ENCODE results near the gene PIGS. TPM values are rescaled to one million over a fixed set of nuclear protein-coding genes. Genes with fewer than 3 reads are reported as not detected.

PIGS gene
- polyA plus RNA-seq, 3 donors, result 59.4 to 87.5 (median 84.9) TPM

- H3K4me2 ChIP-seq (replicated peaks; ENCODE audit: extremely low read depth, low read length, poor library complexity, severe bottlenecking), result peak overlapping the region; percentile 92
- no peak for TF ChIP-seq CTCF (IDR thresholded peaks at IDR 0.05)
- peaks cover 57 to 62% of the 10 kb centered on the region in 2 donors for H3K4me1 ChIP-seq (ENCODE audit: control insufficient read depth in 1 of 2, insufficient read depth in 2 of 2, low read length in 2 of 2)
- peak overlapping the region; percentile 73 for H2AFZ ChIP-seq (ENCODE audit: insufficient read depth, low read depth, low read length, poor library complexity, severe bottlenecking)
- H3K9ac ChIP-seq (ENCODE audit: insufficient read depth, low read length, poor library complexity, severe bottlenecking), result peak overlapping the region; percentile 76
- Mint-ChIP-seq H3K27me3 (ENCODE audit: low read depth in 3 of 3) (peaks cover 0 to 2% (median 0%) of the 10 kb centered on the region in 3 donors), H3K4me3 (peak overlapping the region; percentile 92 to 97), H3K9me3 (no peaks in the 10 kb centered on the region), H3K36me3 (peaks cover 40 to 58% of the 10 kb centered on the region in 2 donors), H3K4me1 (peaks cover 54% of the 10 kb centered on the region), H3K27ac (peak overlapping the region in 5 of 7 donors; percentile 41 to 85 (median 65))
- intact Hi-C loops (cut with micrococcal nuclease), result loop anchor here in 1 of 2 donors (2.0 kb wide), 1 partner anchor 25 kb away; the partner anchor contains the start of gene ALDOC
- H3K4me3 ChIP-seq (replicated peaks in 1 of 3; ENCODE audit: low read depth in 2 of 3, low read length in 3 of 3), result peak overlapping the region; percentile 50 to 94 (median 83)
- no peak for DNase-seq
- 22% methylated on average over 3 of the region's 10 CpGs for WGBS (ENCODE audit: insufficient coverage)
- peaks cover 38% of the 10 kb centered on the region for H4K20me1 ChIP-seq (ENCODE audit: insufficient read depth, low read length)
- peaks cover 39 to 43% of the 10 kb centered on the region in 2 donors for H3K36me3 ChIP-seq (replicated peaks in 1 of 2; ENCODE audit: control insufficient read depth in 1 of 2, insufficient read depth in 2 of 2, low read length in 2 of 2)
- H3K27me3 ChIP-seq (ENCODE audit: control insufficient read depth in 2 of 2, insufficient read depth in 2 of 2, low read length in 2 of 2), result no peaks in the 10 kb centered on the region
- H3K27ac ChIP-seq (ENCODE audit: low read depth in 1 of 2, low read length in 2 of 2), result peak overlapping the region in 1 of 2 donors; percentile 73
- H3K9me3 ChIP-seq (replicated peaks in 1 of 2; ENCODE audit: control insufficient read depth in 1 of 2, insufficient read depth in 1 of 2, low read length in 2 of 2), result no peaks in the 10 kb centered on the region
- H3K79me2 ChIP-seq (ENCODE audit: insufficient read depth, low read length), result peaks cover 29% of the 10 kb centered on the region
Observed at GRCh38 chr17:28551421-28552175, 19.7 kb downstream of the PIGS start.

- Histone ChIP-seq H3K27ac (ENCODE audit: low read depth in 1 of 2, low read length in 2 of 2) (peak overlapping the region in 1 of 2 donors; percentile 88), H3K79me2 (ENCODE audit: insufficient read depth, low read length) (peaks cover 29% of the 10 kb centered on the region), H3K9ac (ENCODE audit: insufficient read depth, low read length, poor library complexity, severe bottlenecking) (no peak overlapping the region), H3K9me3 (replicated peaks in 1 of 2; ENCODE audit: control insufficient read depth in 1 of 2, insufficient read depth in 1 of 2, low read length in 2 of 2) (no peaks in the 10 kb centered on the region), H3K4me2 (replicated peaks; ENCODE audit: extremely low read depth, low read length, poor library complexity, severe bottlenecking) (peak overlapping the region; percentile 92), H2AFZ (ENCODE audit: insufficient read depth, low read depth, low read length, poor library complexity, severe bottlenecking) (no peak overlapping the region), H3K4me3 (replicated peaks in 1 of 3; ENCODE audit: low read depth in 2 of 3, low read length in 3 of 3) (peak overlapping the region in 1 of 3 experiments; percentile 83), H4K20me1 (ENCODE audit: insufficient read depth, low read length) (peaks cover 38% of the 10 kb centered on the region), H3K36me3 (replicated peaks in 1 of 2; ENCODE audit: control insufficient read depth in 1 of 2, insufficient read depth in 2 of 2, low read length in 2 of 2) (peaks cover 35 to 43% of the 10 kb centered on the region in 2 donors), H3K4me1 (ENCODE audit: control insufficient read depth in 1 of 2, insufficient read depth in 2 of 2, low read length in 2 of 2) (peaks cover 57 to 62% of the 10 kb centered on the region in 2 donors), H3K27me3 (ENCODE audit: control insufficient read depth in 2 of 2, insufficient read depth in 2 of 2, low read length in 2 of 2) (no peaks in the 10 kb centered on the region)
- intact Hi-C loops (cut with micrococcal nuclease), result no loop called here
- Mint-ChIP-seq H3K27ac (peak overlapping the region in 3 of 7 donors; percentile 62 to 94 (median 93)), H3K4me3 (peak overlapping the region; percentile 92 to 97), H3K9me3 (no peaks in the 10 kb centered on the region), H3K27me3 (ENCODE audit: low read depth in 3 of 3) (peaks cover 0 to 2% (median 0%) of the 10 kb centered on the region in 3 donors), H3K4me1 (peaks cover 54% of the 10 kb centered on the region), H3K36me3 (peaks cover 37 to 58% of the 10 kb centered on the region in 2 donors)
- no peak for DNase-seq
- no CpG with 5 or more reads among the region's 1 CpG for WGBS (ENCODE audit: insufficient coverage)
- TF ChIP-seq CTCF (IDR thresholded peaks at IDR 0.05), result no peak
Observed at GRCh38 chr17:28550858-28551257, 20.5 kb downstream of the PIGS start.

Measured in CD14-positive monocyte (primary cell).